ENCODE measurements around the gene SOBP.

SOBP gene

DNA sequence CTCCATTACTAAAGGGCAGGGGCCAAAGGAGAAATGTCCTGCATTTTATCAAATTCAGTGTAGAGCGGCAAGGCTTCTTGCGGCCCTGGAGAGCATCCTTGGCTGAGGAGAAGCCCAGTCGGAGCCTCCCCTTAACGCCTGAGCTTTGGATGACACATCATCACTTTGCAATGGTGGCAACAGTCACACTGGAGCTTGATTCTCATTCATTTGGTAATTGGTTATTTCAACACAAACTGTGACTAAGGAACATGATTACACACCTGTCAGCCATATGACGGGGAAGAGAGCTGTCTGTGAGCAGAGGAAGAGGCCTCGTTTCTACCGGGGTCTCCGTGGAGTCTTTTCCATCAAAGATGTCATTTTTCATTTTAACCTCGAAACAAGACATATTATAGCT, 81.4 kb downstream of the SOBP start:
- no peaks in the 10 kb centered on the region for H3K9me3 Mint-ChIP-seq
- no peak overlapping the region for H3K4me3 Mint-ChIP-seq
- H3K27me3 Mint-ChIP-seq (ENCODE audit: low read depth): no peaks in the 10 kb centered on the region
- peaks cover 46% of the 10 kb centered on the region for H3K36me3 Mint-ChIP-seq (ENCODE audit: low read depth)
- TF ChIP-seq CTCF (IDR thresholded peaks at IDR 0.05; ENCODE audit: unreplicated experiment in 3 of 3): no peak
- H3K27ac Mint-ChIP-seq: no peak overlapping the region
- peaks cover 8% of the 10 kb centered on the region for H3K4me1 Mint-ChIP-seq

- no peak for TF ChIP-seq CTCF (IDR thresholded peaks at IDR 0.05; ENCODE audit: unreplicated experiment in 3 of 3)
- H3K36me3 Mint-ChIP-seq (ENCODE audit: low read depth): peaks cover 40% of the 10 kb centered on the region
- no peak overlapping the region for H3K4me3 Mint-ChIP-seq
- H3K27me3 Mint-ChIP-seq (ENCODE audit: low read depth): no peaks in the 10 kb centered on the region
- H3K4me1 Mint-ChIP-seq: no peaks in the 10 kb centered on the region
- H3K27ac Mint-ChIP-seq: no peak overlapping the region
- H3K9me3 Mint-ChIP-seq: no peaks in the 10 kb centered on the region
These were observed 83.0 kb downstream of the SOBP start for GRCh38 chr6:107572886-107573285.

GRCh38 chr6:107574856-107575255, 84.9 kb downstream of the SOBP start:
- Mint-ChIP-seq H3K27ac (no peak overlapping the region), H3K9me3 (no peaks in the 10 kb centered on the region), H3K36me3 (ENCODE audit: low read depth) (peaks cover 39% of the 10 kb centered on the region), H3K4me3 (no peak overlapping the region), H3K27me3 (ENCODE audit: low read depth) (no peaks in the 10 kb centered on the region), H3K4me1 (peaks cover 16% of the 10 kb centered on the region)
- no peak for TF ChIP-seq CTCF (IDR thresholded peaks at IDR 0.05; ENCODE audit: unreplicated experiment in 3 of 3)

DNA sequence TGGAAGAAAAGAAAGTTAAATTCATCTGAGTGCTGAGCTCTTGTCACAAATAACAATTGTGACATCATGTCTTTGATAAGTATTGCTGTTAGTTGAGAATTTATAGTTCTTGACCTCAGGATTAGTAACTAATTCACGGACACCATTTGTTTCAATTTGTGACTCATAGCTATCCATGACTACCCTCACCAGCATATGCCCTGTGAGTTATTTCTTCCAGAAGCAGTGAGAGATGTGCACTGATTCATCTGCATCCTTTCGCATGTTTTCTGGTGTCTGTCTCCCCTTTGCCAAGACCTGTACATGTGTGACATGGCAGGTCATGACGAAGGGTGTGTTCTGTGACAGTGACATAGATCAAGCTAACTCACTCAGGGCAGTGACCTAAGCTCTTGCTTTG, 86.9 kb downstream of the SOBP start:
- H3K36me3 Mint-ChIP-seq (ENCODE audit: low read depth): peaks cover 39% of the 10 kb centered on the region
- peaks cover 30% of the 10 kb centered on the region for H3K4me1 Mint-ChIP-seq
- H3K27ac Mint-ChIP-seq: no peak overlapping the region
- H3K27me3 Mint-ChIP-seq (ENCODE audit: low read depth): no peaks in the 10 kb centered on the region
- no peak overlapping the region for H3K4me3 Mint-ChIP-seq
- TF ChIP-seq CTCF (IDR thresholded peaks at IDR 0.05; ENCODE audit: unreplicated experiment in 3 of 3): no peak
- H3K9me3 Mint-ChIP-seq: no peaks in the 10 kb centered on the region

GRCh38 chr6:107578642-107579341, 88.9 kb downstream of the SOBP start:
- peaks cover 31% of the 10 kb centered on the region for H3K4me1 Mint-ChIP-seq
- no peaks in the 10 kb centered on the region for H3K9me3 Mint-ChIP-seq
- peaks cover 41% of the 10 kb centered on the region for H3K36me3 Mint-ChIP-seq (ENCODE audit: low read depth)
- H3K4me3 Mint-ChIP-seq: no peak overlapping the region
- H3K27ac Mint-ChIP-seq: peak overlapping the region; percentile 54 to 79 (median 60)
- H3K27me3 Mint-ChIP-seq (ENCODE audit: low read depth): no peaks in the 10 kb centered on the region
- no peak for TF ChIP-seq CTCF (IDR thresholded peaks at IDR 0.05; ENCODE audit: unreplicated experiment in 3 of 3)

GRCh38 chr6:107579456-107580056, 89.6 kb downstream of the SOBP start:
- no peaks in the 10 kb centered on the region for H3K9me3 Mint-ChIP-seq
- peak overlapping the region; percentile 55 to 79 (median 70) for H3K27ac Mint-ChIP-seq
- H3K27me3 Mint-ChIP-seq (ENCODE audit: low read depth): no peaks in the 10 kb centered on the region
- no peak overlapping the region for H3K4me3 Mint-ChIP-seq
- peaks cover 35% of the 10 kb centered on the region for H3K36me3 Mint-ChIP-seq (ENCODE audit: low read depth)
- peaks cover 31% of the 10 kb centered on the region for H3K4me1 Mint-ChIP-seq
- no peak for TF ChIP-seq CTCF (IDR thresholded peaks at IDR 0.05; ENCODE audit: unreplicated experiment in 3 of 3)

Data from nephron (organoid).